ENCODE data around the gene KLK15.
"Not testable (repeated sequence)": the region's sequence is repeated elsewhere in the genome, so short reads cannot be mapped to it uniquely, and the experiment has no call there.

The KLK15 gene

DNA sequence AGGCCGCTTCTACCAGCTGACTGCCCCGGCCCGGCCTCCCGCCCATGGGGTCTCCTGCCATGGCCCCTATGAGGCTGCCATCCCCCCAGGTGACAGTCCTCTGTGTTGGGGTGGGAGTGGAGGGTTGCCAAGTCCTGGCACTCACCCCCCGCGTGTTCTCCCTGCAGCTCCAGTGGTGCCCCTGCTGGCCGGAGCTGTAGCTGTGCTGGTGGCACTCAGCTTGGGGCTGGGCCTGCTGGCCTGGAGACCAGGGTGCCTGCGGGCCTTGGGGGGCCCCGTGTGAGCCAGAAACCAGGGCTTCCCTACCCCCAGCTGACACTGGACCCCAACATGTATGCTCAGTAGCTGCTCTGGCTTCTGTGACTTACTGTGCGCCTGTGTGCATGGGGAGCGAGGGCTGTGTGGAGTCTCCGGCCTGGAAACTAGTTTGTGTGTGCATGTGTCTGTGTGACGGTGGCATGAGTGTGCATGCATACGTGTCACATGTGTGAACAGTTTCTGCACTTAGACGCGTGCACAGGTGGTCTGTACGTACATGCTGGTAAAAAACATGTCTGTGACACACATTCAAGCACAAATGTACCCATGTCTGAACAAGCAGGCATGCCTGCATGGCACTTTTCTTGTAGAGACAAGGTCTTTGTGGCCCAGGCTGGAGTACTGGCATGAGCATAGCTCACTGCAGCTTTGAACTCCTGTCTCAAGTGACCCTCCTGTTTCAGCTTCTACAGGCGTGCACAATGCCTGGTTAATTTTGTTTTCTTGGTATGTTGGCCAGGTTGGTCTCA is 38.3 kb downstream of the KLK15 start:
- DNase-seq = no peak

DNA sequence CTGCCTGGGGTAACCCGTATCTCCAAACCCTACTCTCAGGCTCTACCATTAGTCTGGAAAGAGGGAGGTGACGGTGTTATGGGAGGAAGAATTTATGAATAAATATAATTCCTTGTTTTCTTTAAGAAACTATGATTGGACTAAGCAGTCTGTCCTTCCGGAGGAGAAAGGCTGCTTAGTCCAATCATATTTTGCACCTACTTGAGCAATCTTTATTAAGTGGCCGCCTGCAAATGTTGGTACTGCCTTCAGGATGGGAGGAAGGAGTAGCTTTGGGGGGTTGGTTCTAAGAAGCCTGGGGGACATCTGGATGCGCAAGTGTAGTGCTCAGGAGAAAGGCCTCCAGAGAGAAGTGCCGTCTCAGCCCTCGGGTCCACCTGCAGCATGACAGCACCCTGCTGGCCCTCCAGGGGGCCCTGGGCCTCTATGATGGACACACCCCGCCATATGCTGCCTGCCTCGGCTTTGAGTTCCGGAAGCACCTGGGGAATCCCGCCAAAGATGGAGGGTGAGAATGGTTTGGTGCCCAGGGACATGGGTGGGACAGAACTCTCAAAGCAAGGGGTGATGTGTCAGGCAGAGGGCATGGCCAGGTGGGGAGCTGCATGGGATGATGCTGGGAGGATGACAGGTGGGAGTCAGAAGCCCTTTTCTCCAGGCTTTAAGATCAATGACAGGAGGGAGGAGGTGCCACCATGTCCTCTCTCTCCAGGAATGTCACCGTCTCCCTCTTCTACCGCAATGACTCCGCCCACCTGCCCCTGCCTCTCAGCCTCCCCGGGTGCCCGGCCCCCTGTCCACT is 39.1 kb downstream of the KLK15 start:
- no peak for DNase-seq

DNA sequence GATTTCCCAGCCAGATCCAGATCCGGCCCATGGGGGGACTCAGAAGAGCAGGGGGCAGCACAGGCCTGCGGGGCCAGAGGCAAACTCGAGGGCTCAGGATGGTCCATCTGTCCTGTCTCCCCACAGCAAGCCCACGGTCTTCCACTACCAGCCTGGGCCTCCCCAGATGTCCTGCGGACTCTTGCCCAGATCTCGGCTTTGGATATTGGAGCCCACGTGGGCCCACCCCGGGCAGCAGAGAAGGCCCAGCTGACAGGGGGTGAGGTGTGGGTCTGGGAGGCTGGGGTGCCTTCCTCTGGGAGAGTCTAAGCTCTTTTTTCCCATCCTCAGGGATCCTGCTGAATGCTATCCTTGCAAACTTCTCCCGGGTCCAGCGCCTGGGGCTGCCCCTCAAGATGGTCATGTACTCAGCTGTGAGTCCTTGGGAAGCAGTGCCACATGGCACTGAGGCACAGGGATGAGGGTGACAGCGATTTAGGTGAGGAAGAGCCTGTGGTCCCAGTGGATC is 39.8 kb downstream of the KLK15 start:
- no peak for DNase-seq

DNA sequence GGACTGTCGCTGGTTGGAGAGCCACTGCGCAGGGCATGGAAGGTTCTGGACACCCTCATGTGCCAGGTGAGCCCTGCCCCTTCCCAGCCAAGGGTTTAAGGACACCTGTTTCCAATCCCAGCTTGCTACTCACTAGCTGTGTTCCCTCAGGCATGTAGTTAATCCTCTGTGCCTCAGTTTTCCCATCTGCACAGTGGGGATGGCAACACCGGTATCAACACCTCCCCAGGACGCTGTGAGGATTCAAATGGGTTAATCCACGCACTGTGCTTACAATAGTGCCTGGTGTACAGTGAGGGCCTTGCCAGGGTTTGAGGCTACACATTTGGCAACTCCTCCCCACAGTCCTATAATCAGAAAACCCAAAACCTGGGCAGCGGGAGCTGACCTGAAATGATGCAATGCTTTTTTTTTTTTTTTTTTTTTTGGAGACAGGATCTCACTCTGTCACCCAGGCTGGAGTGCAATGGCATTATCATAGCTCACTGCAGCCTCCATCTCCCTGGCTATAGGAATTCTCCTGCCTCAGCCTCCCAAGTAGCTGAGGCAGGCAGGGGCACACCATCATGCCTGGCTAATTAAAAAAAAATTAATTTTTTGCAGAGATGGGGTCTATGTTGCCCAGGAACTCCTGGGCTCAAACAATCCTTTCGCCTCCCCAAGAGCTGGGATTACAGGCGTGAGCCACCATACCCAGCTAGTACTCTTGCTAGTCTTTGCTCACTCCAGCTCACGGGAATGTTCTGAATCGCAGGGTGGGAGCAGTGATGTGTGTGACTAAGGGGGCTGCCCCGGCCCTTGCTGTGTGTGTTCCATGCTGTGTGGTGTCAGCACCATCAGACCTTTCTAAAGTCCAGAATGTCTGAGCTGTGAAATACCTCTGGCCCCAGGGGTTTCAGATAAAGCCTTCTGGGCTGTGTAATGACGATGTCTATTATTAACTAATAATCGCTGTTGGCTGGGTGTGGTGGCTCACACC is 40.8 kb downstream of the KLK15 start:
- DNase-seq = no peak

DNA sequence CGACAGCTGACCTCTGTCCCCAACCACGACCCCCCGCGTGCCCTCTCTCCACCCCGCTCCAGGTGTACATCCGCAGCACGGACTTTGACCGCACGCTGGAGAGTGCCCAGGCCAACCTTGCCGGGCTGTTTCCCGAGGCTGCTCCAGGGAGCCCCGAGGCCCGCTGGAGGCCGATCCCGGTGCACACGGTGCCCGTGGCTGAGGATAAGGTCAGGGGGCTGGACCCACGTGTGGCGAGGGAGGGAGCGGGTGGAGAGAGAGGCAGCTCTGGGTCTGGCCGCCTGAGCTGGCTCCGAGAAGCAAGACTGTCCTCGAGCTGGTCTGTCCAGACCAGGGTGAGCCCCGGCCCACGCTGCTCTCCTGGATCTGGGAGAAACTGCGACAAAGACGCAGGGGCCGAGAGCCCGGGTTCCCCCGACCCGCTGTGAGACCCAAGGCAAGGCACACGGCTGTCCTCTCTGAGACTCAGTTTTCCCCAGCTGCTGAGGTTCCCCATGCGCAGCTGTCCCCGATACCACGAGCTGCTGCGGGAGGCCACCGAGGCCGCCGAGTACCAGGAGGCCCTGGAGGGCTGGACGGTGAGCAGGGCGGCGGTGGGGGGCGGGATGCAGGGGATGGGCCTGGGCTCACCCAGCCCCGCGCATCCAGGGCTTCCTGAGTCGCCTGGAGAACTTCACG is 41.6 kb downstream of the KLK15 start:
- no peak for DNase-seq

DNA sequence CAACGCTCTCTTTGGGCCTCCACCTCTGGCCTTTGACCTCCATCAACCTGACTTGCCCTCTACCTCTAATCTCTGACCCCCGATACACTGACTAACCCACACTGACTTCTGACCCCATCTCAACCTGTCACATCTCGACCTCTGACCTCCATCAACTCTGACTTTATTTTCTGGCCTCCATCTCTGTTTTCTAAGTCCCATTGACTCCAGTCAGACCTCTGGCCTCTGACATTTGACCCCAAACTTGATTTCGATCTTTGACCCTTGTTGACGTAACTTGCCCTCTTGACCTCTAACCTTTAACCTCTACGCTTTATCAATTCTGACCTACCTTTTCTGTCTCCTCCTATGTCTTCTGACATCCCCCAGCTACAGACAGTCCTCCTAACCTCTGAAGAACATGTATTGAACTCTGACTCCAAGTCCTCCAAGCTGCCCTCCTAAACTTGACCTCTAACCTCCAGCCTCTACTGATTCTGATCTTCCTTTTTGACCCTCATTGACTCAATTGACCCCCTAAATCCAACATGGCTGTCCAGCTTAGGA is 42.4 kb downstream of the KLK15 start:
- DNase-seq = no peak

DNA sequence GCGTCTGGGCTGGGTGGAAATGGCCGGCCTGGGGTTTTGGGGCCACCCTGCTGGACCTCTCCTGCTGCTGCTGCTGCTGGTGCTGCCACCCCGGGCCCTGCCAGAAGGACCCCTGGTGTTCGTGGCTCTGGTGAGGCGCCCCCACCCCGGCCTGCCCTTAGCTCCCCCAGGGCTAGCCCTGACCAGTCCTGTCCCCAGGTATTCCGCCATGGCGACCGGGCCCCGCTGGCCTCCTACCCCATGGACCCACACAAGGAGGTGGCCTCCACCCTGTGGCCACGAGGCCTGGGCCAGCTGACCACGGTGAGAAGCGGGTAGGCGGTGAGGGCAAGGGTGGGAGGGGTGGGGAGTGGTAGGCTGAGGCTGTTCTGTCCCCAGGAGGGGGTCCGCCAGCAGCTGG is 43.0 kb downstream of the KLK15 start, which contains the start of gene ACP4:
TSS of gene ACP4 (plus strand) at position 20 of the 400 bp plus-strand sequence. CDS start at position 20, 0 bp downstream.
- DNase-seq = no peak

DNA sequence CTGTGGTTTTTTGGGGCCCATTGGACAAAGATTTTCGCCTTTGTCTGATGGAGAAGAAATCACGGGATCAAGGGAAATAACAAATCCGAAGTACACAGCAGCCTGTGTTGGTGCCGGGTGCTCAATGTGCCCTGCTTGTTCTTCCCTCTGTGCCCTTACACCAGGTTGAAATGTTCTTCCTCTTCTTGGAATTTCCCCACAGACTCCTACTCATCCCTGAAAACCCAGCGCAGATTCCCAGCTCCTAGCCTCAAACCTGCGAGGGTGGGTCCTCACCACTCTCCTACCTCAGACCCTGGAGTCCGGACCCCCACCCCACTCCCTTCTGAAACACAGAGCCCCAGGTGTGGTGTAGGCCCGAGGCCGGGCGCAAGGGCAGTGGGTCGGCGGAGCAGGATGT is 48.0 kb downstream of the KLK15 start:
- DNase-seq = no peak

DNA sequence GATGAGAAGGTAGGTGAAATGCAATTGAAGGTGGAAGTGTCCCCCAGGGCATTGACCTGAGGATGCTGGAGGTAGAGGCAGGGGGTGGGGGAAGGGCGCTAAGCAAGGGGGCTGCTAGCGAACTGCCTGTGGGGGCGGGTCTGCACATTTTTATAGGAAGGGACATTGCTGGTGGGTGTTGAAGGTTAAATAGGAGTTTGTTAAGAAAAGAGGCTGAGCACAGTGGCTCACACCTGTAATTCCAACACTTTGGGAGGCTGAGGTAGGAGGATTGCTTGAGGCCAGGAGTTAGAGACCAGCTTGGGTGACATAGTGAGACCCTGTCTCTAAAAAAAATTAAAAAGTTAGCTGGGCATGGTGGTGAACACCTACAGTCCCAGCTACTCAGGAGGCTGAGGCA is 48.7 kb downstream of the KLK15 start:
- DNase-seq = no peak

DNA sequence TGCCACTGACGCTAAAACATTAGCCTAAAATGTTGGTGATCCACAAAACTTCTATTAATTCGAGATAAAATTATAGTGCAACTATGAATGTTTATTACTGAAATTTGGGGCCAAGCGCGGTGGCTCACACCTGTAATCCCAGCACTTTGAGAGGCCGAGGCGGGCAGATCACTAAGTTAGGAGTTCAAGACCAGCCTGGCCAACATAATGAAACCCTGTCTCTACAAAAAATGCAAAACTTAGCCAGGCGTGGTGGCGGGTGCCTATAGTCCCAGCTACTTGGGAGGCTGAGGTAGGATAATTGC is 49.6 kb downstream of the KLK15 start:
- DNase-seq = not testable (repeated sequence)

DNA sequence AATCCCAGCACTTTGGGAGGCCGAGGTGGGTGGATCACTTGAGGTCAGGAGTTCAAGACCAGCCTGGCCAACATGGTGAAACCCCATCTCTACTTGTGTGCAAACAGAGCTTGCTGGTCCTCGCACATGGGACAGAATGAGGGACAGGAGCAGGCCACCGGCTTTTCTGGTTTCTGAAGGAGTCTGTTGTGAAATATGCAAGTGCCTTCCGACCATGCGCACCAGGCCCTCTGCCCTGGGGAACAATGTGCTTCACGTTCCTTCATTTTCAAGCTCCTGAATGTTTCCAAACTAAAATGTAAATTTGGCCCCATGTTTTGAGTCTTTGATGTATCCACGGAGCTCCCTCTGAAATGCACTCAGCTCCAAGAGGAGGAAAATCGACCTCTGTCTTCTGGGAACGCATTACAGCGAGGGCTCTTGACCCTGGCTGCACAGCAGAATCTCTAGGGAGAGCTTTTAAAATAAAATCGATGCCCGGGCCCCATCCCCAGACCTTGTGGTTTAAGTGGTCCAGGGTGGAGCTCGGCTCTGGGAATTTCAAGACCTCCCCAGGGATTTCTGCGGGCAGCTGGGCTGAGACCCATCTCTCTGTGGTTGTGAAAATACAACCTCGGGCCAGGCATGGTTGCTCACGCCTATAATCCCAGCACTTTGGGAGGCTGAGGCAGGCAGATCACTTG is 52.5 kb downstream of the KLK15 start:
- no peak for DNase-seq

DNA sequence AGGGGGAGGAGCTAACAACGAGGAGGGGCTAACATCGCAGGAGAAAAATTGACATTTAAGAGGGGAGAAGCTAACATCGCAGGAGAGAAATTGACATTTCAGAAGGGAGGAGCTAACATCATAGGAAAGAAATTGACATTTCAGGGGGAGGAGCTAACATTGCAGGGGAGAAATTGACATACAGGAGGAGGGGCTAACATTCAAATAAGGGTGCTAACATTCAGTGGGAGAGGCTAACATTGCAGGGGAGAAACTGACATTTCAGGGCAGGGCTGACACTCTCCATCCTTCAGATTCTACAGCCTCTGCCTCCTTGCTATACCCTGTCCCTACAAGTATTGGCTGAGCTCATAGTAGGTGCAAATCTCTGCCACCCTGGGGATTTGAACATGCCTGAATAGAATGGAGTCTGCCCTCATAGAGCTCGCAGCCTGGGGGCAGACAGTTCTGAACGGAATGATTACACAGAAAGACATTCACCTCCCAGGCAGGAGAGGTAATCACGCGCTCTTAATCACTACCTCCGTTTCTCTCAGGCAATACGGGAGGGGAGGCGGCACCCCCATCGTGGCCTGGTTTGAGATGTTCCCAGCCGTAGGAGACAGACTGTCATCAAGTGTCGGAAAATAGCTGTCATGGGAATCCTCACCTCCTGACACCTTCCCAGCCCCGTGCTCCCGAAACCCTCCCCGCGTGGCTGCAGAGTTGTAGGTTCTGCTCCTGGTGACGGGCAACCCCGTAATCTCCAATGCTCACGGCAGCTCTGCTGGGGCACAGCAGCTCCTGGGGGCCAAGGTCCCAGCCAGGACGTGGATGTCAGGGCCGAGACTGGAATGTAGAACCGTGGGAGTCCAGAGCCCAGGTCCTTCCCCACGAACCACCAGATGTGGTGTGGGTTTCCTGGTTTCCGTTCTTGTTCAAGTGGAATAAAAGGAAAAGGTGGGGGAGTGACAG is 53.6 kb downstream of the KLK15 start:
- no peak for DNase-seq

DNA sequence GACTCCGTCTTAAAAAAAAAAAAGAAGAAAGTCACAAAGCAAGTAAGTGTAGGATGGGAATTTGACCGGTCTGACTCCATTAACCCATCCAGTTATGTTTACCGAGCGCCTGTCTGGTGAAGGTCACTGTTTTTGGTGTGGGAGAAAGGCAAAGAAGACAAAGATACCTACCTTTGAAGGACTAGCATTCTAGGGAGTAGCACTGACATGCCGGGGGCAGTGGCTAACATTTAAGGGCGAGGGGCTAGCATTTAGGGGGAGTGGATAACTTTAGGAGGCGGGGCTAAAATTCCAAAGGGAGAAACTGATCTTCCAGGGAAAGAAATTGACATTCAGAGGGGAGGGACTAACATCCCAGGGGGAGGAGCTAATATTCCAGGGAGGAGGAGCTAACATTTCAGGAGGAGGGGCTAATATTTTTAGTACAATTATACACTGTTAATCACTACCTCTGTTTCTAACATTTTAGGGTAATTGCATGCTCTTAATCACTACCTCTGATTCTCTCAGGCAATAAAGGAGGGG is 54.4 kb downstream of the KLK15 start:
- DNase-seq = no peak

DNA sequence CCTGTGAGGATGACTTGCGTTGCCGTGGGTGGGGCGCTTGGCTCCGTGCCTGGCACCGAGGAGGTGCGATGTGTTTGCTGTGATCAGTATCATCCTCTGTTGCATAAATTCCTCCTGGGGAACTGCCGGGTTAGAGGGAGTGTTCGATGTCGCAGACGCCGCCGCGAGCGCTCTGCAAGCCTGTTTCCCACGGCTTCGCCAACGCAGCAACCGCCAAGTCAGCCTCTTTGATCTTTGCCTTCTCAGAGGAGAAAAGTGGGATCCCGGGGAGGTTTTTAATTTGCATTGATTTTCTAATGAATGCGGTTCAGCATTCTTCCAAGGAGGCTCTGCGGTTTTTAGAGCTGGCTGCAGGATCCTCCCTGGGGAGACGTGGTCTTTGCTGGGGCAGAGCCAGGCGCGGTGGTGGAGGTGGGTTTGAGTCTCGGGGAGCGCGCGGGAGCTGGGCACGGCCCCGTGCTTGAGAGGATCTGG is 55.5 kb downstream of the KLK15 start:
- DNase-seq = peak; percentile 14 to 69

DNA sequence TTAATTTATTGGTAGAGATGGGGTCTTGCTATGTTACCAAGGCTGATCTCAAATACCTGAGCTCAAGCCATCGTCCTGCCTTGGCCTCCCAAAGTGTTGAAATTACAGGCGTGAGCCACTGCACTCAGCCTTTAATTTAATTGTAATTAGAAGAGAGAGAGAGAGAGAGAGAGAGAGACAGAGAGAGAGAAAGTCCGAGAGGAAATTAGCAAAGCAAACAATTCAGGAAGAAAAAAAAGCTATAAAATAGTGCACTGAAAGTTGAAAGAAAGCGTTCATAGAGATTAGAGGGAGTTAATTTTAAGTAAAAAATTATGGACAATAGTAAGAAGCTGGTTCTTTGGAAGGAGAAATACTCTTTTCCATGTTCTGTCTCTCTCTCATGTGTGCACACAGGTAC is 56.1 kb downstream of the KLK15 start:
- no peak for DNase-seq

DNA sequence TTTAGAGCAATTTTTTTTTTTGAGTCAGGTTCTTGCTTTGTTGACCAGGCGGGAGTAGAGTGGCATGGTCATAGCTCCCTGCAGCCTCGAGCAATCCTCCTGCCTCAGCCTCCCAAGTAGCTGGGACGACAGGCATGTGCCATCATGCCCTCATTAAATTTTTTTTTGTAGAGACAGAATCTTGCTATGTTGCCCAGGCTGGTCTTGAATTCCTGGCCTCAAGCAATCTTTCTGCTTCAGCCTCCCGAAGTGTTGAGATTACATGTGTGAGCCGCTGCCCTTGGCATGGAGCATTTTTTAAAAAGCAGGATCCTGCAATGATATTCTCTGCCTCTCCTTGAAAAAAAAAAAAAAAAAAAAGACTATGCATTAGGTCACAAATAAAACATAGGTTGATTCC is 57.2 kb downstream of the KLK15 start:
- DNase-seq = no peak

All from inflammatory macrophage (primary cell).